GM12878 (cell line): ENCODE data around the gene EPHA8. TPM values are rescaled to one million over a fixed set of nuclear protein-coding genes. Genes with fewer than 3 reads are reported as not detected.

Experiments used
- ATAC-seq: fragments of 200-7000 bp; cut with Tn5 transposase; 3 replicates; pipeline ENCODE4 v1.9.1; 2020; ENCODE audit warnings: mild to moderate bottlenecking, moderate library complexity
- BruUV-seq: library from RNA; stranded (reverse); fragments of 400-500 nt; replicated peaks from 2 replicates; lab custom pipeline; 2021; lab: Mats Ljungman, UMichigan
- CTCF ChIA-PET: fragments of 300-600 bp; sonication (Branson Sonifier 250); formaldehyde crosslinking; extraction: SDS; loops from one replicate; lab custom pipeline; 2021; ENCODE audit warnings: inconsistent platforms; lab: Yijun Ruan, JAX
- POLR2A ChIA-PET: fragments of 350-600 bp; formaldehyde crosslinking; extraction: SDS; loops from one replicate; lab custom pipeline; 2021; ENCODE audit warnings: inconsistent platforms; lab: Charles Lee
- RAD21 ChIA-PET: fragments of 300-600 bp; sonication (Branson Sonifier 250); formaldehyde crosslinking; loops from one replicate; lab custom pipeline; 2023; ENCODE audit warnings: antibody characterized with exemption; ENCODE audit not compliant: unreplicated experiment; lab: Charles Lee
- SMC1A ChIA-PET: fragments of 300-600 bp; sonication (Branson Sonifier 250); formaldehyde crosslinking; loops from one replicate; lab custom pipeline; 2023; ENCODE audit not compliant: unreplicated experiment, uncharacterized antibody; lab: Charles Lee
- DNase-seq: peaks from one replicate; pipeline ENCODE4 v3.0.0-alpha.2; 2011; ENCODE audit warnings: low read depth, low spot score
- FAIRE-seq: peaks from 3 replicates; lab custom pipeline; 2011; peaks lifted over from hg19 to GRCh38; lab: Jason Lieb, UNC
- H2AFZ ChIP-seq: 2 replicates; pipeline ENCODE4 v1.6.0; 2011; ENCODE audit warnings: low read depth, low read length, control low read depth; ENCODE audit not compliant: control insufficient read depth
- H3K27ac ChIP-seq: 2 replicates; pipeline ENCODE4 v1.5.1; 2011; ENCODE audit warnings: control low read depth; ENCODE audit not compliant: control insufficient read depth, insufficient read depth
- H3K27me3 ChIP-seq, 2 experiments: replicated peaks in 1 of 2; 2 replicates each; pipeline versions ENCODE4 v1.6.0 to v1.6.1; 2011; ENCODE audit warnings: low read length in 1 of 2; ENCODE audit not compliant: control insufficient read depth in 2 of 2, insufficient read depth in 2 of 2
- H3K36me3 ChIP-seq, 2 experiments: 2 replicates each; pipeline ENCODE4 v1.5.1; 2011; ENCODE audit warnings: low read length in 1 of 2; ENCODE audit not compliant: control insufficient read depth in 2 of 2, insufficient read depth in 2 of 2
- H3K4me1 ChIP-seq: 2 replicates; pipeline ENCODE4 v1.6.1; 2011; ENCODE audit warnings: mild to moderate bottlenecking, low read length, moderate library complexity, mixed read lengths; ENCODE audit not compliant: control insufficient read depth, insufficient read depth
- H3K4me2 ChIP-seq: 2 replicates; pipeline ENCODE4 v1.6.0; 2011; ENCODE audit warnings: control low read depth; ENCODE audit not compliant: control insufficient read depth, insufficient read depth
- H3K4me3 ChIP-seq: fragments of 200-600 bp; sonication (generic); 2 replicates; pipeline ENCODE4 v1.5.1; 2016
- H3K79me2 ChIP-seq: 2 replicates; pipeline ENCODE4 v1.6.0; 2011; ENCODE audit warnings: low read length; ENCODE audit not compliant: control insufficient read depth, insufficient read depth
- H3K9ac ChIP-seq: 2 replicates; pipeline ENCODE4 v1.8.0; 2011; ENCODE audit warnings: low read length, control low read depth, mixed read lengths; ENCODE audit not compliant: control insufficient read depth, insufficient read depth
- H3K9me3 ChIP-seq: replicated peaks from 3 replicates; pipeline ENCODE4 v1.5.1; 2011; ENCODE audit warnings: mild to moderate bottlenecking, low read length; ENCODE audit not compliant: control insufficient read depth, insufficient read depth
- H4K20me1 ChIP-seq: 2 replicates; pipeline ENCODE4 v1.6.0; 2011; ENCODE audit not compliant: control insufficient read depth, insufficient read depth
- CREB1 ChIP-seq: IDR thresholded peaks from 2 replicates; pipeline ENCODE4 v1.6.1; 2012; ENCODE audit warnings: low read depth, mild to moderate bottlenecking, inconsistent platforms
- NR2C1 ChIP-seq: fragments of 450-650 bp; IDR thresholded peaks from 2 replicates; pipeline ENCODE4 v1.6.1; 2017; ENCODE audit warnings: antibody characterized with exemption, mild to moderate bottlenecking, moderate library complexity
- RB1 ChIP-seq: fragments of 450-650 bp; formaldehyde crosslinking; IDR thresholded peaks from 2 replicates; pipeline ENCODE4 v1.6.1; 2017; ENCODE audit warnings: mild to moderate bottlenecking, borderline replicate concordance
- SP1 ChIP-seq: IDR thresholded peaks from one replicate; pipeline ENCODE4 v1.6.1; 2011; ENCODE audit warnings: low read depth, low read length
- TBL1XR1 ChIP-seq: IDR thresholded peaks from 2 replicates; pipeline ENCODE4 v1.6.1; 2012; ENCODE audit warnings: low read depth, low read length, improper control_type of control experiment
- ZSCAN29 ChIP-seq: fragments of 450-650 bp; IDR thresholded peaks from 2 replicates; pipeline ENCODE4 v1.6.1; 2017; ENCODE audit warnings: mild to moderate bottlenecking, moderate library complexity
- WGBS: methylation state at CpG from one replicate; pipeline ENCODE4 v1.1.6; 2016; ENCODE audit warnings: low lambda C conversion rate; ENCODE audit not compliant: insufficient replicate concordance, insufficient coverage; ENCODE audit errors: missing lambda C conversion rate; 5-methylcytosine and 5-hydroxymethylcytosine counted together
- in situ Hi-C: fragments of 300-500 bp; cut with MboI; formaldehyde crosslinking; loops from 9 replicates; pipeline ENCODE4 v1.14.3; 2018; ENCODE audit warnings: mixed read lengths
- intact Hi-C: fragments of 100-400 bp; cut with micrococcal nuclease; formaldehyde crosslinking; loops from one replicate; pipeline ENCODE4 v1.14.2; 2022; ENCODE audit not compliant: unreplicated experiment
- polyA plus RNA-seq, 11 experiments: library from polyadenylated mRNA; depleted of rRNA in 4 of 11; unstranded in 6 of 11; stranded (reverse) in 5 of 11; fragments of >200 nt; fragmentation: Nextera tagmentation in 4 of 11; fragmentation: Illumina TruSeq in 1 of 11; extraction: Ambion mirVana in 4 of 11; extraction: Trizol in 1 of 11; gene quantifications; 1 replicate in 1 of 11; 2 replicates in 10 of 11; pipeline versions ENCODE4 v1.2.1 to v1.2.3, GENCODE V29; 2011 to 2016; ENCODE audit warnings: inconsistent platforms in 2 of 11, missing spikeins in 2 of 11, low read depth in 1 of 11
- total RNA-seq, 4 experiments: library from RNA; depleted of rRNA in 3 of 4; stranded (reverse); fragments of >200 nt in 3 of 4; fragmentation: Illumina TruSeq in 1 of 4; extraction: Trizol in 1 of 4; gene quantifications; 2 replicates each; pipeline versions ENCODE4 v1.2.1 to v1.2.3, GENCODE V29; 2013 to 2021
- TF ChIP-seq, protein P1 (sequence below): fragments of 450-650 bp; IDR thresholded peaks from 2 replicates; pipeline ENCODE4 v1.6.1; 2017; ENCODE audit warnings: low read depth, mild to moderate bottlenecking, moderate library complexity
- TF ChIP-seq, protein P2 (sequence below): fragments of 450-650 bp; formaldehyde crosslinking; IDR thresholded peaks from 2 replicates; pipeline ENCODE4 v1.4.0; 2022; ENCODE audit warnings: mild to moderate bottlenecking, moderate library complexity
- TF ChIP-seq, protein P3 (sequence below): fragments of 450-650 bp; IDR thresholded peaks from 2 replicates; pipeline ENCODE4 v1.6.1; 2016; ENCODE audit warnings: mild to moderate bottlenecking, moderate library complexity, borderline replicate concordance

The EPHA8 gene
- total and polyA plus RNA-seq, 10 of the 15 experiments (the other 5 are each of a cell fraction or from before 2014, with no cell fraction given), result not detected

DNA sequence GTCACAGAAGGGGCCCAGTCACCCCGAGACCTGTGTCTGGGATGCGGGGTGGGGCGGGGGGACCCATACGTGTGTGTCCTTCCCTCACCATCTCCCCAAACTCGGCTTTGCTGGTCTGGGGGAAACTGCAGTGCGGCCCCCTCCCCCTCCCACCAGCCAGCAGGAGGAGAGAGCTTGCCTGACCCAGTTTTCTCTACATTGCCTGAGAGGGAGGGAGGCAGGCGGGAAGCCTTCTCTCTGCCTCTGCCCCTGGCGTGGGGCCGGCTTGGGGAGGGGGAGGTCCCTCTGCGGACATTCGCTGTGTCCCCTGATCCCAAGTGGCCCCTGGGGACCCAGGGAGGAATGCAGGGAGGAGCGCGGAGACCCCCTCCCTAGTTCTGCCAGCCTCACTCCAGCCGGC is 3.9 kb downstream of the EPHA8 start:
- no peak for TF ChIP-seq CREB1
- TF ChIP-seq, protein P1, sequence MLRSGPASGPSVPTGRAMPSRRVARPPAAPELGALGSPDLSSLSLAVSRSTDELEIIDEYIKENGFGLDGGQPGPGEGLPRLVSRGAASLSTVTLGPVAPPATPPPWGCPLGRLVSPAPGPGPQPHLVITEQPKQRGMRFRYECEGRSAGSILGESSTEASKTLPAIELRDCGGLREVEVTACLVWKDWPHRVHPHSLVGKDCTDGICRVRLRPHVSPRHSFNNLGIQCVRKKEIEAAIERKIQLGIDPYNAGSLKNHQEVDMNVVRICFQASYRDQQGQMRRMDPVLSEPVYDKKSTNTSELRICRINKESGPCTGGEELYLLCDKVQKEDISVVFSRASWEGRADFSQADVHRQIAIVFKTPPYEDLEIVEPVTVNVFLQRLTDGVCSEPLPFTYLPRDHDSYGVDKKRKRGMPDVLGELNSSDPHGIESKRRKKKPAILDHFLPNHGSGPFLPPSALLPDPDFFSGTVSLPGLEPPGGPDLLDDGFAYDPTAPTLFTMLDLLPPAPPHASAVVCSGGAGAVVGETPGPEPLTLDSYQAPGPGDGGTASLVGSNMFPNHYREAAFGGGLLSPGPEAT, result no peak
- ChIA-PET CTCF (no interaction called here), SMC1A (no interaction called here), RAD21 (no interaction called here), POLR2A (no interaction called here)
- Histone ChIP-seq H3K4me1 (no peaks in the 10 kb centered on the region), H3K27me3 (peaks cover 0 to 9% of the 10 kb centered on the region in 2 experiments; a peak in 2 of 4 replicates), H3K79me2 (no peaks in the 10 kb centered on the region), H3K4me2 (no peak overlapping the region), H3K9ac (no peak overlapping the region), H3K27ac (no peak overlapping the region), H3K4me3 (no peak overlapping the region), H4K20me1 (no peaks in the 10 kb centered on the region), H2AFZ (no peak overlapping the region), H3K36me3 (no peaks in the 10 kb centered on the region), H3K9me3 (no peaks in the 10 kb centered on the region)
- no peak for ATAC-seq
- no peak for DNase-seq
- no peak for FAIRE-seq
- WGBS, result 56% methylated on average over 8 of the region's 14 CpGs
- BruUV-seq, result no TSS peak
- intact Hi-C loops (no loop called here), in situ Hi-C loops (no loop called here)

DNA sequence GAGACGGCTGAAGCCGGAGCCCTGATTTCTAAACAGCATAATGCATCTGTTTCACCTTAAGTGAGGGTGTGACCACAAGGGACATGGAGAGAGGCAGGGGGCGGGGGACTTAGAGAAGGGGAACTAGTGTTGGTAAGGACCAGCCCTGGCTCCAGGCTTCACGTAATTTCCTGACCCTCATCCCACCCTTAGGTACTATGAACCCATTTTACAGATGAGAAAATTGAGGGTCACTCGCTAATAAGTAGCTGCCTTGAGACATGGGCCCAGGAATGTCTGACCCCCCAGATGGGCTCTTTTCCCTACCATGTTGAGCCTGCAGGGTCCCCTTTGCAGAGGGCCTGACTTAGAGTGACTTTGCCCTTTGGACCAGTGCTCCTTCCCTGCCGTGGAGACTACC is 4.7 kb downstream of the EPHA8 start:
- Histone ChIP-seq H3K4me1 (no peaks in the 10 kb centered on the region), H3K4me3 (no peak overlapping the region), H2AFZ (no peak overlapping the region), H3K36me3 (no peaks in the 10 kb centered on the region), H3K9ac (no peak overlapping the region), H3K27me3 (peaks cover 0 to 3% of the 10 kb centered on the region in 2 experiments; a peak in 2 of 4 replicates), H3K27ac (no peak overlapping the region), H3K4me2 (no peak overlapping the region), H3K9me3 (no peaks in the 10 kb centered on the region), H3K79me2 (no peaks in the 10 kb centered on the region), H4K20me1 (no peaks in the 10 kb centered on the region)
- WGBS, result 34% methylated on average over 6 of the region's 6 CpGs
- FAIRE-seq (no peak), ATAC-seq (no peak), DNase-seq (no peak)
- ChIA-PET SMC1A (no interaction called here), CTCF (no interaction called here), POLR2A (no interaction called here), RAD21 (no interaction called here)
- in situ Hi-C loops, result no loop called here
- BruUV-seq, result no TSS peak
- intact Hi-C loops, result no loop called here
- TF ChIP-seq, protein P2, sequence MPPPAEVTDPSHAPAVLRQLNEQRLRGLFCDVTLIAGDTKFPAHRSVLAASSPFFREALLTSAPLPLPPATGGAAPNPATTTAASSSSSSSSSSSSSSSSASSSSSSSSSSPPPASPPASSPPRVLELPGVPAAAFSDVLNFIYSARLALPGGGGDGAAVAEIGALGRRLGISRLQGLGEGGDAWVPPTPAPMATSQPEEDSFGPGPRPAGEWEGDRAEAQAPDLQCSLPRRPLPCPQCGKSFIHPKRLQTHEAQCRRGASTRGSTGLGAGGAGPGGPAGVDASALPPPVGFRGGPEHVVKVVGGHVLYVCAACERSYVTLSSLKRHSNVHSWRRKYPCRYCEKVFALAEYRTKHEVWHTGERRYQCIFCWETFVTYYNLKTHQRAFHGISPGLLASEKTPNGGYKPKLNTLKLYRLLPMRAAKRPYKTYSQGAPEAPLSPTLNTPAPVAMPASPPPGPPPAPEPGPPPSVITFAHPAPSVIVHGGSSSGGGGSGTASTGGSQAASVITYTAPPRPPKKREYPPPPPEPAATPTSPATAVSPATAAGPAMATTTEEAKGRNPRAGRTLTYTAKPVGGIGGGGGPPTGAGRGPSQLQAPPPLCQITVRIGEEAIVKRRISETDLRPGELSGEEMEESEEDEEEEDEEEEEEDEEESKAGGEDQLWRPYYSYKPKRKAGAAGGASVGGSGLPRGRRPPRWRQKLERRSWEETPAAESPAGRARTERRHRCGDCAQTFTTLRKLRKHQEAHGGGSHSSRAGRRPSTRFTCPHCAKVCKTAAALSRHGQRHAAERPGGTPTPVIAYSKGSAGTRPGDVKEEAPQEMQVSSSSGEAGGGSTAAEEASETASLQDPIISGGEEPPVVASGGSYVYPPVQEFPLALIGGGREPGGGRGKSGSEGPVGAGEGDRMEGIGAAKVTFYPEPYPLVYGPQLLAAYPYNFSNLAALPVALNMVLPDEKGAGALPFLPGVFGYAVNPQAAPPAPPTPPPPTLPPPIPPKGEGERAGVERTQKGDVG, result no peak
- TF ChIP-seq, protein P3, sequence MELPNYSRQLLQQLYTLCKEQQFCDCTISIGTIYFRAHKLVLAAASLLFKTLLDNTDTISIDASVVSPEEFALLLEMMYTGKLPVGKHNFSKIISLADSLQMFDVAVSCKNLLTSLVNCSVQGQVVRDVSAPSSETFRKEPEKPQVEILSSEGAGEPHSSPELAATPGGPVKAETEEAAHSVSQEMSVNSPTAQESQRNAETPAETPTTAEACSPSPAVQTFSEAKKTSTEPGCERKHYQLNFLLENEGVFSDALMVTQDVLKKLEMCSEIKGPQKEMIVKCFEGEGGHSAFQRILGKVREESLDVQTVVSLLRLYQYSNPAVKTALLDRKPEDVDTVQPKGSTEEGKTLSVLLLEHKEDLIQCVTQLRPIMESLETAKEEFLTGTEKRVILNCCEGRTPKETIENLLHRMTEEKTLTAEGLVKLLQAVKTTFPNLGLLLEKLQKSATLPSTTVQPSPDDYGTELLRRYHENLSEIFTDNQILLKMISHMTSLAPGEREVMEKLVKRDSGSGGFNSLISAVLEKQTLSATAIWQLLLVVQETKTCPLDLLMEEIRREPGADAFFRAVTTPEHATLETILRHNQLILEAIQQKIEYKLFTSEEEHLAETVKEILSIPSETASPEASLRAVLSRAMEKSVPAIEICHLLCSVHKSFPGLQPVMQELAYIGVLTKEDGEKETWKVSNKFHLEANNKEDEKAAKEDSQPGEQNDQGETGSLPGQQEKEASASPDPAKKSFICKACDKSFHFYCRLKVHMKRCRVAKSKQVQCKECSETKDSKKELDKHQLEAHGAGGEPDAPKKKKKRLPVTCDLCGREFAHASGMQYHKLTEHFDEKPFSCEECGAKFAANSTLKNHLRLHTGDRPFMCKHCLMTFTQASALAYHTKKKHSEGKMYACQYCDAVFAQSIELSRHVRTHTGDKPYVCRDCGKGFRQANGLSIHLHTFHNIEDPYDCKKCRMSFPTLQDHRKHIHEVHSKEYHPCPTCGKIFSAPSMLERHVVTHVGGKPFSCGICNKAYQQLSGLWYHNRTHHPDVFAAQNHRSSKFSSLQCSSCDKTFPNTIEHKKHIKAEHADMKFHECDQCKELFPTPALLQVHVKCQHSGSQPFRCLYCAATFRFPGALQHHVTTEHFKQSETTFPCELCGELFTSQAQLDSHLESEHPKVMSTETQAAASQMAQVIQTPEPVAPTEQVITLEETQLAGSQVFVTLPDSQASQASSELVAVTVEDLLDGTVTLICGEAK, result no peak
- TF ChIP-seq NR2C1 (no peak), ZSCAN29 (no peak), RB1 (no peak), TBL1XR1 (no peak), SP1 (no peak)
